Stimulated activated CD4-positive, alpha-beta T cell treated with anti-CD3 and anti-CD28 coated beads, Interleukin-4, amount 100 ng/mL, for 24 hours (primary cell): Measurements from ENCODE around the gene EPHA4.

Source experiments
- DNase-seq: peaks from one replicate; pipeline ENCODE4 v3.0.0-alpha.2; 2020

EPHA4 gene

DNA sequence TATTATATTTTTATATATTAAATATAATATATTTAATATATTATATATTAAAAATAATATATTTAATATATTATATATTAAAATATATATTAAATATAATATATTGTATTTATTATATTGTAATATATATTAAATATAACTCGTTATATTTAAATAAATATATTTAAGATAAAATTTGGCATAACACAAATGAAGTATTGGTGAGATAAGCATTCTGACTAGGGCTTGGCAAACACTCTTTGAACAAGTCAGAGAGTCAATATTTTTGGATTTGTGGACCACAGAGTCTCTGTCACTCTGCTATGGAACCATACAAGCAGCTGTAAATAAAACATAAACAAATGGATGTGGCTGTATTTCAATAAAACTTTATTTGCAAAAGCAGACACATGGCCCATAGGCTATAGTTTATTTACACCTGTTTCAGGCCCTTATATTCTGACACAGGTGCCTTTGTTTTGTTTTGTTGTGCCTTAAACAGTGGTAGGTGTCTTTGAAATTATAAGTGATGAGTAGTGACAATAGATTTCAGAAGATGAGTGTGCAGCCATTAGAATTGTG lies 190.1 kb downstream of the EPHA4 start:
- no peak for DNase-seq

DNA sequence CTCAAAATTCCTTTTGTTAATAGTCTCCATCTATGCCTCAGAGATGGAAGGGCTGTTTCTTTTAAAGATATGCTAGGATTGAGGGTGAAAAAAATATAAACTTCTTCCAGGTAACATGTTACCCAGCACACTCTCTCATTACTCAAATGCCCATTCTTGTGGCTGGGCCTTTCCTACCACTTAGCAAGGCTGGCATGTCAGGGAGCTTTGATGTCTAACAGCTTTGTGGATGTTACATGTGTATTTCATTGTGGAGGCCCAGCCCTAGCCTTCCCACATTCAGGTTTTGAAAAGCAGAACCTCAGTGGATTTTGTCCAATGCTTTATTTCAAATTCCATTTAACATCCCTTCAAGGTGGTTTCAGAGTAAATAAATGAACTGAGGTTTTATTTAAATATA lies 191.4 kb downstream of the EPHA4 start:
- no peak for DNase-seq

DNA sequence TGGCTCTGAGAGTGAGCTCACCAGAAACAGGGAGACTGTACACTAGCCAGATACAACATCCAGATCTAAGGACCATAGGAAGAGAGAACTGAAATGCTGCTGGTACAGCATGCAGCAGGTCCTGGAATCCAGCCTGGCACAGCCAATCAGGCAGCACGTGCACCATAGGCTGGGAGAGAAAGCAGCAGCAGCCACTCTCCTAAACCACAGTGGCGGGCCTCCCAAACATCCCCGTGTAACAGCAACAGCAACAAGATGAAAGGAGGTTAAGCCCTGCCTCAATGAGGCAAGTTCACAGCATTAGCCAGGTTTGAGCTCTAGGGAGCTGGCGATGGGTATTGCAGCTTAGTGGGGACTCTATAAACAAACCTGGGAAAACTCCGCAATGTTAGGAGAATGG lies 192.0 kb downstream of the EPHA4 start:
- DNase-seq = no peak

DNA sequence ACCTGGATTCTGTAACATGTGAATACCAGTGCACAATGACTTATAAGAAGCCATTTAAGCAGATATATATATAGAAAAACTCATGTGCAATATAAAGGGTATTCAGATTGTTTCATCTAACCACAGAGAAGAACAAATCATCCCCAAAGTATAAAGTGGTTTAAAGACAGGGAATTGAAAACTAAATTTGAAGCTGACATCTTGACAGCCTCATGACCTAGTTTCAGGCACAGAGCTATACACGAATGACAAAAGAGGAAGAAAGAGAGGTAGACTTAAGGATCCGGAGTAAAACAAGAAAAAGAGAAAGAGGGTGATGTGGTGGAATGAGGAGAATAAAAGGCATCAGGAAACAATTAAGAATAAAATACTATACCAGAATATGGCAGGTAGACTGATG lies 194.5 kb downstream of the EPHA4 start:
- no peak for DNase-seq

DNA sequence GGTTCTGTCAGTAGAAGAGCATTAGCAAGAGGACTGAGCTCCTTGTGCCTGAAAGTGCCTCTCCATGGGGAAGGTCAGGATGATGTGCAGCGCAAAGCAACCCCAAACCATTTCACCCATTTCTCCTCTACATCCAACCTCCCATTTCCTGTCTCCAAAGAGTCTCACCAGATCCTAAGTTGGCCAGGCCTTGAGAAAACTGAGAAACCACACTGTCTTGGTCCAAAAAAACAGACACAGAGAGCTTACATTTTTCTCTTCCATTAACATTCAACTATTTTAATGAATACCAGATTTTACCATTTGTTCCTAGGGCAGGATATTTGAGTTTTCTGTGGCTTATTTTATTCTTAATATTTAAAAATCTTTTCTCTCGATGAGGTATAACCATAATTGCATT lies 195.0 kb downstream of the EPHA4 start:
- DNase-seq = no peak

DNA sequence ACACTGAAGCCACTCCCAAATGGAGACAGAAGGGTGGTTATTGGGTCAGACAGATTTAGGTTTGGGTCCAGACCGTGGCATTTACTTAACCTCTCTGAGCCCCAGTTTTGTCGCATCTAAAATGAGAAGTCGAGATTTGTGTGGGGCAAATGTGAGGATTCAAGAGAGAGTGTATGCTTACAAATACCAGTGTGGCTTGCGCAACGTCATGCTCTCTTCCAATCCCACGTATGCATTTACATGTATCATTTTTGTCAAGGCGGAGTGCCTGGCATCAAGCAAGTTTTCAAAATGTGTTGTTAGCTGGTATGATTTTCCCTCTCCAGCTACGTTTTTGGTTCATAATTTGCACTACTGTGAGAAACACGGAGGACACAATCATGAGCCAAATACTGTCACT lies 197.9 kb downstream of the EPHA4 start:
- no peak for DNase-seq

DNA sequence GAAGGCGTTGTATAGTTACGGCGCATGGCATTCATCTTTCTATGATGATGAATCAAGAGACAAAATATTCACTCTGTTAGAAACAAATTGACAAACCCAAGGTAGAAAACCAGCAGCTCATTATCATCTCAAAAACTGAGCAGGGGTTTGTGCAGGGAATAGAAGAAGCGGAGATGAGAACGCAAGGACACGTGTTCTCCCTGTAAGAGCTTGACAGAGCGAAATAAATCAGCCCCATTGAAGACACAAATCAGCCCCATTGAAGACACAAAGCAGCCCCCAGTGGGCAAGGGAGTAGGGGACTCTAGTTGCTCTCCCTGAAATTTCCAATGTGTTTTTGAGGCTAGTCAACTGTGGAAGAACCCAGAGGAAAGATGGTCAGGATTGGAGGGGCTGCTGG lies 199.2 kb downstream of the EPHA4 start:
- no peak for DNase-seq

DNA sequence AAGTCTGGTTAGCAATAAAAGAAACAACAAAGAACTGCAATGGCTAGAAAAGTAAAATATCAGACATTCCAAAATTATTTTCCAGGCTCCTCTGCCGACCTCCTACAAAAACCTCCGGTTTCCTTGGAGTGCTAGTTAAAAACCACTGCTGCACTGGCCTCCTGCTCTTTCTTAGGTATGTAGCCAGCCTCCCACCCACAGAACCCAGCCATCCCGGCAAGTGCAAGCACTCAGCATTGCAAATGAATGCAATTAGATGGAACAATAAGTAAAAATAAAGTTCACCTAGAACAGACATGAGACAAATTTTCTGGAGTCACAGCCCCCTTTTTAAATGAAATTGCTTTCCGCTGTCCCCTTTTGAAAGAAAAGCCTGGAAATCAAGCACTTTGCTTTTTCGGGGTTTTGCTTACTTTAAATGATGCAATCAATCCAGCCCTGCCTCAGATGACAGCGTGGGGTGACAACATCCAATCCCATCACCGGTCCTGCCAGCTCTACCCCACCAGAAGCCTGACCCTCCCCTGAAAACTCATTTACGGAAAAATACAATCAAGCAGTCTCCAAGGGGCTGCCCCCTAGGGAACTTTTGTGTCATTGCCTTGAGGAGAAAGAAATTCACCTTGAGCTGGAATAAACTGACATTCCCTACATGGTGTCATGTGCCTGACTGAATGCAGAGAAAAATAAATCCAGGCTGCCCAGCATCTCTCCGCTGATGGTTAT lies 199.8 kb downstream of the EPHA4 start:
- DNase-seq = no peak

DNA sequence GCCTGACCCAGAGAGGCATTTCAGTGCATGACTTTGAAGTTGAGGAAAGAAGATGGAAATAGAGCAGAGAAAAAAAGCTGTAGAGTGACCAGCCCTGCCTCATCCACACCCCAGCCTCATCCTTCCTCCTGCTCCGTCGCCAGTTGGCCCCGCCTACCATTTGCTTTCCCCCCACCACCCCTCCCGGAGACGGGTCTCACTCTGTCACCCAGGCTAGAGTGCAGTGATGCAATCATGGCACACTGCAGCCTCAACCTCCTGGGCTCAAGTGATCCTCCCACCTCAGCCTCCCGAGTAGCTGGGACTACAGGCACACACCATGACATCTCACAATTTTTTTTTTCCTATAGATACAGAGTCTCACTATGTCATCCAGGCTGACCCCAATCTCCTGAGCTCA lies 200.8 kb downstream of the EPHA4 start:
- DNase-seq = no peak

DNA sequence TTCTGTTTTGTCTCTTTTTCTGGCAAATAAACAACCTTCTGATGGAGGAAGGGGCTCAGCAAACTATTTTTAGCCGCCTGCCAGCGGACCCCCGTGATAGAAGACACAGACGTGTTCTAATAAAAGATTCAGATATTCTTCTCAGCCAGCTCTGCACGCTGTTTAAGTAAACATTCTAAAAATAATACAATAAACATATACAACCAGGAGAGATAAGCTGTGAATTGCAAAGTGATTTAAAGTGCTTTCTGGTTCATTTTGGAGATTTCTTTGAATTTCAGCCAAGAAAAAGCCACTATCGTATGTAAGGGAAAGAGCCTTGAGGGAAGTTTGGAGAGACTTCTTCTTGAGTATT lies 201.3 kb downstream of the EPHA4 start:
- DNase-seq = no peak

DNA sequence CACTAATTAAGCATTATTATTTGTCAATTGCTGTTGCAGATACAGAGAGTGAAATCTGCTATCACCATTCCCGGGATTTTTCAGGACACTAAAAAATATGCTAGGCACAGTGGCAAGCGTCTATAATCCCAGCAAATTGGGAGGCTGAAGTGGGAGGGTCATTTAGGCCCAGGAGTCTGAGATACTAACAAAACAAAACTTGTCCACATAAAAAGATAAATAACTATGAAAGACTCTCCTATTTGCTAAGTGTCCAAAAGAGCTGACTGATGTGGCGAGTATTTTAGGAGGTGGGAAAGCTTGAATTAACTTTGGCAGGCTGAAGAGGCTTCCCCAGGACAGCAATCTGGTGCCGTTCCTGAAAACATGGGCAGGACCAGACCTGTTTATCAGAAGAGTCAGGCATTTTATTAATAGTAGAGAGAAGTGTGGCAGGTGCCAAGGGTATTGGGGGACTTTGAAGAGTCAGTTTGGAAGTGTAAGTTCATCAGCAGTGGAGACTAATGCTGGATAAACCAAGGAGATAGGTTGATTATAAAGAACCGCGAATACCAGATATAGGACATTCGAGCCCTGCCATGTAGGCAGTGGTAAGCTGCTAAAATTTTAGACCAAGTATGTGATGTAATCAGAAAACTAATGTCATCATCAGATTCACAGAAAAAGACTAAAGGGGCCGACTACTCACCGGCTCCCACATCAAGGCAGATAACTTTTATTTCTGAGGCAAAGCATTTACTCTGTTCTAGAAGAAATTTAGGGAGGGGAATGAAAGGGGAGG lies 201.8 kb downstream of the EPHA4 start:
- DNase-seq = no peak
